ENCODE measurements around the gene LPAR5. TPM values are rescaled to one million over a fixed set of nuclear protein-coding genes. Genes with fewer than 3 reads are reported as not detected.

Gene LPAR5
- polyA plus RNA-seq, 1 of the 3 experiments (the other 2 are of a cell fraction), result 0.03 TPM

DNA sequence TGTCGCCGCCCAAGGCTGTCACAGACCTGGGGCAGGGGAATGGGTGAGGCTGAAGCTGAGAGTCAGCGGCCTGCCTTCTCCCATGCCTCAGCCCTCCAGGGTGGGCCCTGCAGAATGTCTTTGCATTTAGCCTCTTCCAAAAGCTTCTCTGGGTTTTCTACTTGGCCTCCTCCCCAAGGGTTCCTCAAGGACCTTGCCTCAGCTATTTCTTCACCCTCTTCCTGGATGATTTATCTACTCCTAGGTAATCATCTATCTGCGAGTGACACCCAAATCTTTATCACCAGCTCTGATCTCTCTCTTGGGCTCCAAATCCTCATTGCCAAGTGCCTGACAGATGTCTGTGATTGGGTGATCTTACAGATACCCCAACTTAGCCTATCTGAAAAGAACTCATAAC lies 4.7 kb upstream of the LPAR5 start:
- no peaks in the 10 kb centered on the region for H3K79me2 ChIP-seq (ENCODE audit: insufficient read depth)
- CTCF ChIA-PET, result interaction anchor here (0.6 to 2.2 kb wide), 4 partner anchors 16 to 113 kb away, joined by 3 to 5 read pairs (median 3); partner anchors contain the start of gene MLF2

More for the DNA sequence above, 4.7 kb upstream of the LPAR5 start:
- no peak for TF ChIP-seq TCF12 (IDR thresholded peaks at IDR 0.05)
- TF ChIP-seq EP300 (IDR thresholded peaks at IDR 0.05; ENCODE audit: borderline replicate concordance in 1 of 2, low read depth in 1 of 2, low read length in 1 of 2), result no peak
- TF ChIP-seq YY1 (IDR thresholded peaks at IDR 0.05; ENCODE audit: low read depth), result no peak
- no peak for TF ChIP-seq MXI1 (IDR thresholded peaks at IDR 0.05; ENCODE audit: low read depth, low read length)
- TF ChIP-seq SIN3A (IDR thresholded peaks at IDR 0.05; ENCODE audit: borderline replicate concordance, low read depth, low read length), result no peak
- TF ChIP-seq, protein P1, sequence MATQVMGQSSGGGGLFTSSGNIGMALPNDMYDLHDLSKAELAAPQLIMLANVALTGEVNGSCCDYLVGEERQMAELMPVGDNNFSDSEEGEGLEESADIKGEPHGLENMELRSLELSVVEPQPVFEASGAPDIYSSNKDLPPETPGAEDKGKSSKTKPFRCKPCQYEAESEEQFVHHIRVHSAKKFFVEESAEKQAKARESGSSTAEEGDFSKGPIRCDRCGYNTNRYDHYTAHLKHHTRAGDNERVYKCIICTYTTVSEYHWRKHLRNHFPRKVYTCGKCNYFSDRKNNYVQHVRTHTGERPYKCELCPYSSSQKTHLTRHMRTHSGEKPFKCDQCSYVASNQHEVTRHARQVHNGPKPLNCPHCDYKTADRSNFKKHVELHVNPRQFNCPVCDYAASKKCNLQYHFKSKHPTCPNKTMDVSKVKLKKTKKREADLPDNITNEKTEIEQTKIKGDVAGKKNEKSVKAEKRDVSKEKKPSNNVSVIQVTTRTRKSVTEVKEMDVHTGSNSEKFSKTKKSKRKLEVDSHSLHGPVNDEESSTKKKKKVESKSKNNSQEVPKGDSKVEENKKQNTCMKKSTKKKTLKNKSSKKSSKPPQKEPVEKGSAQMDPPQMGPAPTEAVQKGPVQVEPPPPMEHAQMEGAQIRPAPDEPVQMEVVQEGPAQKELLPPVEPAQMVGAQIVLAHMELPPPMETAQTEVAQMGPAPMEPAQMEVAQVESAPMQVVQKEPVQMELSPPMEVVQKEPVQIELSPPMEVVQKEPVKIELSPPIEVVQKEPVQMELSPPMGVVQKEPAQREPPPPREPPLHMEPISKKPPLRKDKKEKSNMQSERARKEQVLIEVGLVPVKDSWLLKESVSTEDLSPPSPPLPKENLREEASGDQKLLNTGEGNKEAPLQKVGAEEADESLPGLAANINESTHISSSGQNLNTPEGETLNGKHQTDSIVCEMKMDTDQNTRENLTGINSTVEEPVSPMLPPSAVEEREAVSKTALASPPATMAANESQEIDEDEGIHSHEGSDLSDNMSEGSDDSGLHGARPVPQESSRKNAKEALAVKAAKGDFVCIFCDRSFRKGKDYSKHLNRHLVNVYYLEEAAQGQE (IDR thresholded peaks at IDR 0.05; ENCODE audit: low read depth, low read length), result no peak
- no peak for TF ChIP-seq SMC3 (IDR thresholded peaks at IDR 0.05; ENCODE audit: low read depth, low read length)
- no peak for TF ChIP-seq GABPA (IDR thresholded peaks at IDR 0.05; ENCODE audit: low read depth)
- TF ChIP-seq, protein P2, sequence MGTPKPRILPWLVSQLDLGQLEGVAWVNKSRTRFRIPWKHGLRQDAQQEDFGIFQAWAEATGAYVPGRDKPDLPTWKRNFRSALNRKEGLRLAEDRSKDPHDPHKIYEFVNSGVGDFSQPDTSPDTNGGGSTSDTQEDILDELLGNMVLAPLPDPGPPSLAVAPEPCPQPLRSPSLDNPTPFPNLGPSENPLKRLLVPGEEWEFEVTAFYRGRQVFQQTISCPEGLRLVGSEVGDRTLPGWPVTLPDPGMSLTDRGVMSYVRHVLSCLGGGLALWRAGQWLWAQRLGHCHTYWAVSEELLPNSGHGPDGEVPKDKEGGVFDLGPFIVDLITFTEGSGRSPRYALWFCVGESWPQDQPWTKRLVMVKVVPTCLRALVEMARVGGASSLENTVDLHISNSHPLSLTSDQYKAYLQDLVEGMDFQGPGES (IDR thresholded peaks at IDR 0.05; ENCODE audit: low read depth, low read length), result no peak
- TF ChIP-seq, protein P3, sequence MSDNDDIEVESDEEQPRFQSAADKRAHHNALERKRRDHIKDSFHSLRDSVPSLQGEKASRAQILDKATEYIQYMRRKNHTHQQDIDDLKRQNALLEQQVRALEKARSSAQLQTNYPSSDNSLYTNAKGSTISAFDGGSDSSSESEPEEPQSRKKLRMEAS (IDR thresholded peaks at IDR 0.05; ENCODE audit: low read depth), result no peak
- TF ChIP-seq, protein P4, sequence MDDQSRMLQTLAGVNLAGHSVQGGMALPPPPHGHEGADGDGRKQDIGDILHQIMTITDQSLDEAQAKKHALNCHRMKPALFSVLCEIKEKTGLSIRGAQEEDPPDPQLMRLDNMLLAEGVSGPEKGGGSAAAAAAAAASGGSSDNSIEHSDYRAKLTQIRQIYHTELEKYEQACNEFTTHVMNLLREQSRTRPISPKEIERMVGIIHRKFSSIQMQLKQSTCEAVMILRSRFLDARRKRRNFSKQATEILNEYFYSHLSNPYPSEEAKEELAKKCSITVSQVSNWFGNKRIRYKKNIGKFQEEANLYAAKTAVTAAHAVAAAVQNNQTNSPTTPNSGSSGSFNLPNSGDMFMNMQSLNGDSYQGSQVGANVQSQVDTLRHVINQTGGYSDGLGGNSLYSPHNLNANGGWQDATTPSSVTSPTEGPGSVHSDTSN (IDR thresholded peaks at IDR 0.05), result no peak
- no peak for TF ChIP-seq RAD21 (IDR thresholded peaks at IDR 0.05; ENCODE audit: low read length)
- no peak for TF ChIP-seq RFX5 (IDR thresholded peaks at IDR 0.05; ENCODE audit: low read length)
- no peak for TF ChIP-seq TEAD4 (IDR thresholded peaks at IDR 0.05; ENCODE audit: borderline replicate concordance, insufficient read depth)
- TF ChIP-seq FOXM1 (IDR thresholded peaks at IDR 0.05; ENCODE audit: low read depth), result no peak
- no peak for TF ChIP-seq POLR2AphosphoS5 (IDR thresholded peaks at IDR 0.05; ENCODE audit: low read depth, low read length)
- no peak for TF ChIP-seq RCOR1 (IDR thresholded peaks at IDR 0.05; ENCODE audit: low read length)
- POLR2A ChIA-PET, result interaction anchor here (0.6 kb wide), 1 partner anchor 1095 kb away, joined by 5 read pairs; no protein-coding TSS in a partner anchor
- Histone ChIP-seq H3K9me2 (no peaks in the 10 kb centered on the region), H3K9ac (no peak overlapping the region), H3K36me3 (replicated peaks in 1 of 2; ENCODE audit: control insufficient read depth in 1 of 2, insufficient read depth in 2 of 2, low read length in 1 of 2) (no peaks in the 10 kb centered on the region), H3F3A (replicated peaks; ENCODE audit: insufficient read depth) (no peaks in the 10 kb centered on the region), H2AFZ (ENCODE audit: low read depth) (no peak overlapping the region), H3K4me2 (no peak overlapping the region), H3K27ac (ENCODE audit: low read depth in 2 of 2, low read length in 1 of 2) (no peak overlapping the region), H4K20me1 (ENCODE audit: insufficient read depth) (no peaks in the 10 kb centered on the region), H3K27me3 (ENCODE audit: insufficient read depth) (no peaks in the 10 kb centered on the region), H3K4me3 (ENCODE audit: low read depth in 2 of 2, low read length in 1 of 2) (no peak overlapping the region), H3K4me1 (ENCODE audit: control insufficient read depth in 1 of 2, insufficient read depth in 2 of 2, low read depth in 1 of 2, low read length in 1 of 2) (peaks cover 0 to 11% of the 10 kb centered on the region in 2 experiments; a peak in 1 of 4 replicates), H3K9me3 (no peaks in the 10 kb centered on the region)
- 94% methylated on average over 2 of the region's 4 CpGs for WGBS (ENCODE audit: low lambda C conversion rate)
- no peak for DNase-seq
